ENCODE data around the gene SYF2.

The SYF2 gene

GRCh38 chr1:25208561-25209222, 23.6 kb downstream of the SYF2 start:
- TF ChIP-seq GATA3 (IDR thresholded peaks at IDR 0.05; ENCODE audit: low read depth, low read length): no peak
- no peak for TF ChIP-seq GATA2 (IDR thresholded peaks at IDR 0.05; ENCODE audit: low read depth, low read length)

GRCh38 chr1:25208092-25208491, 24.2 kb downstream of the SYF2 start:
- TF ChIP-seq GATA3 (IDR thresholded peaks at IDR 0.05; ENCODE audit: low read depth, low read length) (no peak), GATA2 (IDR thresholded peaks at IDR 0.05; ENCODE audit: low read depth, low read length) (no peak)

GRCh38 chr1:25206201-25206600, 26.1 kb downstream of the SYF2 start:
- TF ChIP-seq GATA2 (IDR thresholded peaks at IDR 0.05; ENCODE audit: low read depth, low read length): no peak
- TF ChIP-seq GATA3 (IDR thresholded peaks at IDR 0.05; ENCODE audit: low read depth, low read length): no peak

- no peak for TF ChIP-seq GATA3 (IDR thresholded peaks at IDR 0.05; ENCODE audit: low read depth, low read length)
- no peak for TF ChIP-seq GATA2 (IDR thresholded peaks at IDR 0.05; ENCODE audit: low read depth, low read length)
Measured at GRCh38 chr1:25205786-25206185, 26.5 kb downstream of the SYF2 start.

GRCh38 chr1:25204797-25205480, 27.4 kb downstream of the SYF2 start:
- no peak for TF ChIP-seq GATA3 (IDR thresholded peaks at IDR 0.05; ENCODE audit: low read depth, low read length)
- TF ChIP-seq GATA2 (IDR thresholded peaks at IDR 0.05; ENCODE audit: low read depth, low read length): no peak

- TF ChIP-seq GATA2 (IDR thresholded peaks at IDR 0.05; ENCODE audit: low read depth, low read length) (no peak), GATA3 (IDR thresholded peaks at IDR 0.05; ENCODE audit: low read depth, low read length) (no peak)
Measured at GRCh38 chr1:25201006-25201405, 31.3 kb downstream of the SYF2 start.

- TF ChIP-seq GATA3 (IDR thresholded peaks at IDR 0.05; ENCODE audit: low read depth, low read length) (no peak), GATA2 (IDR thresholded peaks at IDR 0.05; ENCODE audit: low read depth, low read length) (no peak)
Measured at GRCh38 chr1:25199819-25200620, 32.3 kb downstream of the SYF2 start.

GRCh38 chr1:25198663-25199252, 33.5 kb downstream of the SYF2 start:
- no peak for TF ChIP-seq GATA2 (IDR thresholded peaks at IDR 0.05; ENCODE audit: low read depth, low read length)
- no peak for TF ChIP-seq GATA3 (IDR thresholded peaks at IDR 0.05; ENCODE audit: low read depth, low read length)

GRCh38 chr1:25197982-25198662, 34.2 kb downstream of the SYF2 start:
- TF ChIP-seq GATA2 (IDR thresholded peaks at IDR 0.05; ENCODE audit: low read depth, low read length): no peak
- TF ChIP-seq GATA3 (IDR thresholded peaks at IDR 0.05; ENCODE audit: low read depth, low read length): no peak

GRCh38 chr1:25197235-25197975, 34.9 kb downstream of the SYF2 start:
- TF ChIP-seq GATA3 (IDR thresholded peaks at IDR 0.05; ENCODE audit: low read depth, low read length): no peak
- no peak for TF ChIP-seq GATA2 (IDR thresholded peaks at IDR 0.05; ENCODE audit: low read depth, low read length)

- TF ChIP-seq GATA3 (IDR thresholded peaks at IDR 0.05; ENCODE audit: low read depth, low read length) (no peak), GATA2 (IDR thresholded peaks at IDR 0.05; ENCODE audit: low read depth, low read length) (no peak)
Measured at GRCh38 chr1:25196830-25197229, 35.5 kb downstream of the SYF2 start.

GRCh38 chr1:25195835-25196234, 36.5 kb downstream of the SYF2 start:
- no peak for TF ChIP-seq GATA2 (IDR thresholded peaks at IDR 0.05; ENCODE audit: low read depth, low read length)
- TF ChIP-seq GATA3 (IDR thresholded peaks at IDR 0.05; ENCODE audit: low read depth, low read length): no peak

GRCh38 chr1:25194572-25195020, 37.7 kb downstream of the SYF2 start:
- no peak for TF ChIP-seq GATA2 (IDR thresholded peaks at IDR 0.05; ENCODE audit: low read depth, low read length)
- no peak for TF ChIP-seq GATA3 (IDR thresholded peaks at IDR 0.05; ENCODE audit: low read depth, low read length)
